ENCODE data around the gene BRIP1.
A peak's percentile ranks its signal among the peaks of the same experiment; 100 is the strongest.

Gene BRIP1

DNA sequence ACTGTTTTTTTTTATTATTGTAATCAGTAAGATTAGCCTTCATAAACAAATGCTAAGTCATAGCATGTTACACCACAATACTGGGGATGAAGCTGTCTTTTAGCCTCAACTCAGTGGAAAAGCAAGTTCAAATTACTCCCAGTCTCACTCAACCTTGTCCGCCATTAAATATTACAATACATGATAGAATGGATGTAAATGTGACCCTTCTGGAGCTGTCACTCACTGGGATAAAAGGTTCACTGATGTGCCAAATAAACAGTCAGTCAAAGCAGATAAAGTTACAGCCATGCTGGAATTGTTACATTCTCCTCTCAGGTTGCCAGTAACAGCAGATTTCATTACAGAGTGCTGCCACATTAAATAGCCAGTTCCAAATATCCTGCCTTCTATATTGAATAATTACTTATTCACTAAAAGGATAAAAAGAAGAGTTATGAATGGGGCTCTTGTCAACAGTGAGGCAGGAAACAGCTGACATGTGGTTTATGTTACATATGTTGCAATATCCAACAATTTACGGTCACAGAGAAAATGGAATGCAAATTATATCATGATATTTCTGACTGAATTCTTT, 53.4 kb downstream of the BRIP1 start:
- TF ChIP-seq RAD21 (IDR thresholded peaks at IDR 0.05; ENCODE audit: low read depth) (no peak), NFIC (IDR thresholded peaks at IDR 0.05) (no peak), EP300 (IDR thresholded peaks at IDR 0.05; ENCODE audit: borderline replicate concordance) (0 out of 2 replicates have a peak, but pooled peaks have one; percentile 33), CEBPB (IDR thresholded peaks at IDR 0.05) (peak; percentile 93), REST (IDR thresholded peaks at IDR 0.05; ENCODE audit: low read depth) (no peak), TCF12 (IDR thresholded peaks at IDR 0.05; ENCODE audit: low read depth) (peak; percentile 17; the same call in 1 of the 2 replicates)

GRCh38 chr17:61808442-61808841, 54.9 kb downstream of the BRIP1 start:
- TF ChIP-seq EP300 (IDR thresholded peaks at IDR 0.05; ENCODE audit: borderline replicate concordance) = no peak

DNA sequence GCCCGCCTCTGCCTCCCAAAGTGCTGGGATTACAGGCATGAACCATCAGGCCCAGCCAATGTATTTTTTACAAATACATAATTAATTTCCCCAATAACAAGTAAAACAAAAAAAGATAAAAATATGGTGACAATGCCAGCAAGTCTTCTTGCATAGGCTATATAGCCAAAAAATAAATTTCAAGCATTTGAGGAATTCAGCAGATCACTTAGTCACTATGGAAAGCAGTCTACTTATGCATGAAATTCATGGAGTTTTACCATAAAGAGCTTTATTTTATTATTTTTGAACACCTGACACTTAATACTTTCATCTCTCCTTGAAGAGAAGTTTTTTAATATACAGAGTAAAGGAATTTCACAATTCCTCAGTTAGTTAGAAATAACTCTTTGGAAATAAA, 56.4 kb downstream of the BRIP1 start:
- TF ChIP-seq FOXM1 (IDR thresholded peaks at IDR 0.05; ENCODE audit: borderline replicate concordance, low read depth) (no peak), REST (IDR thresholded peaks at IDR 0.05; ENCODE audit: low read depth) (no peak), USF1 (IDR thresholded peaks at IDR 0.05) (no peak), CREB1 (IDR thresholded peaks at IDR 0.05; ENCODE audit: low read depth) (no peak)

- TF ChIP-seq CREB1 (IDR thresholded peaks at IDR 0.05; ENCODE audit: low read depth) (no peak), NFIC (IDR thresholded peaks at IDR 0.05) (no peak), FOXM1 (IDR thresholded peaks at IDR 0.05; ENCODE audit: borderline replicate concordance, low read depth) (no peak), MAX (IDR thresholded peaks at IDR 0.05) (no peak), TAF1 (IDR thresholded peaks at IDR 0.05; ENCODE audit: low read depth) (no peak), EGR1 (IDR thresholded peaks at IDR 0.05) (no peak), REST (IDR thresholded peaks at IDR 0.05; ENCODE audit: low read depth) (no peak), ZBTB7A (IDR thresholded peaks at IDR 0.05; ENCODE audit: low read depth) (no peak), EP300 (IDR thresholded peaks at IDR 0.05; ENCODE audit: borderline replicate concordance) (no peak), TEAD4 (IDR thresholded peaks at IDR 0.05) (no peak), YY1 (IDR thresholded peaks at IDR 0.05; ENCODE audit: low read depth) (no peak), TCF12 (IDR thresholded peaks at IDR 0.05; ENCODE audit: low read depth) (no peak), USF1 (IDR thresholded peaks at IDR 0.05) (no peak), CEBPB (IDR thresholded peaks at IDR 0.05) (no peak), RAD21 (IDR thresholded peaks at IDR 0.05; ENCODE audit: low read depth) (no peak)
Measured at GRCh38 chr17:61806081-61806828, 57.1 kb downstream of the BRIP1 start.

- TF ChIP-seq EP300 (IDR thresholded peaks at IDR 0.05; ENCODE audit: borderline replicate concordance) (no peak), RAD21 (IDR thresholded peaks at IDR 0.05; ENCODE audit: low read depth) (no peak), ZBTB7A (IDR thresholded peaks at IDR 0.05; ENCODE audit: low read depth) (no peak), TEAD4 (IDR thresholded peaks at IDR 0.05) (no peak), CEBPB (IDR thresholded peaks at IDR 0.05) (no peak), TAF1 (IDR thresholded peaks at IDR 0.05; ENCODE audit: low read depth) (no peak), USF1 (IDR thresholded peaks at IDR 0.05) (no peak), YY1 (IDR thresholded peaks at IDR 0.05; ENCODE audit: low read depth) (no peak), NFIC (IDR thresholded peaks at IDR 0.05) (no peak), CREB1 (IDR thresholded peaks at IDR 0.05; ENCODE audit: low read depth) (no peak), EGR1 (IDR thresholded peaks at IDR 0.05) (no peak), TCF12 (IDR thresholded peaks at IDR 0.05; ENCODE audit: low read depth) (no peak)
Measured at GRCh38 chr17:61805399-61805798, 57.9 kb downstream of the BRIP1 start.
